K562 (cell line): Measurements from ENCODE around the gene MZB1. TPM values are rescaled to one million over a fixed set of nuclear protein-coding genes. Genes with fewer than 3 reads are reported as not detected.

Experiments
- ASH1L ChIP-seq: fragments of 450-650 bp; IDR thresholded peaks from 2 replicates; pipeline ENCODE4 v1.6.1; 2018; ENCODE audit warnings: borderline replicate concordance, mild to moderate bottlenecking, low read depth; ENCODE audit not compliant: partially characterized antibody
- BCL6 ChIP-seq: fragments of 250-450 bp; sonication (Bioruptor Pico); IDR thresholded peaks from 2 replicates; pipeline ENCODE4 v1.4.0; 2020
- BDP1 ChIP-seq: IDR thresholded peaks from 3 replicates; pipeline ENCODE4 v1.6.1; 2011; ENCODE audit not compliant: insufficient read length, insufficient read depth
- BRCA1 ChIP-seq, 2 experiments: fragments of 450-650 bp in 1 of 2; sonication (generic) in 1 of 2; formaldehyde crosslinking in 1 of 2; IDR thresholded peaks; 2 replicates each; pipeline versions ENCODE4 v1.5.0 to v1.6.1; 2017 to 2020; ENCODE audit warnings: mild to moderate bottlenecking in 1 of 2, missing genetic modification reagents in 1 of 2
- CHCHD3 ChIP-seq: fragments of 250-450 bp; sonication (Bioruptor Pico); IDR thresholded peaks from 2 replicates; pipeline ENCODE4 v2.1.2; 2022; ENCODE audit warnings: mild to moderate bottlenecking
- E2F3 ChIP-seq: fragments of 250-450 bp; sonication (Bioruptor Pico); IDR thresholded peaks from 2 replicates; pipeline ENCODE4 v1.4.0; 2020; ENCODE audit warnings: mild to moderate bottlenecking
- HDAC3 ChIP-seq: fragments of 450-650 bp; IDR thresholded peaks from 2 replicates; pipeline ENCODE4 v1.6.1; 2018; ENCODE audit warnings: borderline replicate concordance, mild to moderate bottlenecking, moderate library complexity; ENCODE audit not compliant: partially characterized antibody
- ID3 ChIP-seq, 2 experiments: fragments of 250-450 bp in 1 of 2; fragments of 450-650 bp in 1 of 2; sonication (Bioruptor Pico) in 1 of 2; IDR thresholded peaks; 2 replicates each; pipeline versions ENCODE4 v1.6.1 to v1.8.0; 2016 to 2021; ENCODE audit warnings: mild to moderate bottlenecking in 2 of 2, moderate library complexity in 2 of 2, missing compliant biosample characterization in 1 of 2, missing genetic modification characterization in 1 of 2
- JUND ChIP-seq, 2 experiments: IDR thresholded peaks; 2 replicates in 1 of 2; 3 replicates in 1 of 2; pipeline ENCODE4 v1.6.1; 2011; ENCODE audit warnings: borderline replicate concordance in 2 of 2, low read depth in 2 of 2, low read length in 2 of 2, improper control_type of control experiment in 1 of 2, missing biosample characterization in 1 of 2, missing genetic modification characterization in 1 of 2, missing genetic modification reagents in 1 of 2
- LARP7 ChIP-seq: fragments of 450-650 bp; IDR thresholded peaks from 2 replicates; pipeline ENCODE4 v1.6.1; 2016
- RBM34 ChIP-seq: fragments of 200-400 bp; formaldehyde crosslinking; IDR thresholded peaks from 2 replicates; pipeline ENCODE4 v1.6.1; 2018; ENCODE audit warnings: low read length, borderline replicate concordance; ENCODE audit not compliant: insufficient read depth
- TCF7 ChIP-seq: sonication (generic); IDR thresholded peaks from 2 replicates; pipeline ENCODE4 v1.6.1; 2016; ENCODE audit warnings: antibody characterized with exemption, borderline replicate concordance
- polyA plus RNA-seq, 8 experiments: library from polyadenylated mRNA; depleted of rRNA in 4 of 8; stranded (reverse) in 5 of 8; unstranded in 3 of 8; fragments of >200 nt; fragmentation: Nextera tagmentation in 2 of 8; fragmentation: Illumina TruSeq in 1 of 8; extraction: Ambion mirVana in 2 of 8; extraction: Trizol in 1 of 8; gene quantifications; 2 replicates each; pipeline versions ENCODE4 v1.2.1 to v1.2.3, GENCODE V29; 2011 to 2014; ENCODE audit warnings: inconsistent platforms in 1 of 8, missing spikeins in 1 of 8
- total RNA-seq, 7 experiments: library from RNA; depleted of rRNA in 6 of 7; stranded (reverse); fragments of >200 nt in 6 of 7; fragmentation: Illumina TruSeq in 2 of 7; extraction: Trizol in 2 of 7; gene quantifications; 2 replicates each; pipeline versions ENCODE4 v1.2.1 to v1.2.3, GENCODE V29; 2011 to 2021; ENCODE audit warnings: low replicate concordance in 1 of 7
- TF ChIP-seq, protein P1 (sequence below): sonication (generic); formaldehyde crosslinking; IDR thresholded peaks from 2 replicates; pipeline ENCODE4 v1.8.0; 2023; ENCODE audit warnings: missing genetic modification reagents, mild to moderate bottlenecking, borderline replicate concordance
- TF ChIP-seq, protein P2 (sequence below): IDR thresholded peaks from 3 replicates; pipeline ENCODE4 v1.6.1; 2011; ENCODE audit warnings: borderline replicate concordance, mild to moderate bottlenecking; ENCODE audit not compliant: insufficient read length, insufficient read depth
- TF ChIP-seq, protein P3 (sequence below): sonication (generic); formaldehyde crosslinking; IDR thresholded peaks from 2 replicates; pipeline ENCODE4 v1.8.0; 2022; ENCODE audit warnings: missing genetic modification reagents, mild to moderate bottlenecking, borderline replicate concordance

MZB1 gene
- total and polyA plus RNA-seq, 9 of the 15 experiments (the other 6 are each of a cell fraction or from before 2014, with no cell fraction given), result 0.13 to 0.31 TPM; not detected in 7

DNA sequence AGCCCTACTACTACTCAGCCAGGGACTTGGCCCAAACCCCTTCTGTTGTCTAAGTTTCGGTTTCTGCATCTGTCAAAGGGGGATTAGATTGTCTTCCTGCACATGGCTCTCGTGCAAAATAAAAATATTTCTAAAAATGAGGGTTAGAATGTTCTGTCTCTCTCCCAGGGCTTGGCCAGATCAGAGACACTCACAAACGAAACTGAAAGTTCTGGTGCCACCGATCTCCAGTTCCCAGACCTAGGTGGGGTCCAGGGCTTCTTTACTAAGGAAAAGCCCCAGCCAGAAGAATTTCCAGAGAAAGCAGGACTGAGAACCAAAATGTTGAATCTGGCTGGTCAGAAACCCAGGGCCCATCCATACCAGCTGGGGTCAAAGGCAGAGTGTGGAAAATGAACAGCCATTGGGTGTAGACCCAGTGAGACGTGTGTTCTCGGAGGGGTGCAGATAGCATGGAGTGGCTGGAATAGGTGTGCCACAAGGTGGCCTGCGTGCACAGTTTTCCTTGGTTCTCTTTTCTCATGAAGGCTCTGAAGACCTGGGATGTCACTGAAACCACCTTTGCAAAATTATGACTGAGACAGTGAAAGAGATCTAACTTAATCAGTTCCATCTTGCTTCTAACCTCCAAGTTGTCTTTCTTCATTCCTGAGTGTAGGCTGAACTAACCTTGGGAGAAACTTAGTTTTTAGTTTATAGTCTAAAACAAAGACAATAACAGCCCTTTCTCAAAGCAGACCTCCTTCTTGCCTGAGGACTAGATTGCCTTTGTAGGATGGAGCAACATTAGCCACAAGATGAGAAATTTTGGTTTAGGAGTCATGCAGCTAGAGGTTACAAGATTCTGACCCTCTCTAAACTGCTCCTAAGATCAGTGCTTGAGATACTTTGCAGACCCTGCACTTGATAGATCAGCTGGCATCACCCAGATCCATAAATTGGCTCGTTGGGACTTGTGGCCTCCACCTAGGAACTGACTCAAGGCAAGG, 4.4 kb downstream of the MZB1 start (continued):
- TF ChIP-seq, protein P1, sequence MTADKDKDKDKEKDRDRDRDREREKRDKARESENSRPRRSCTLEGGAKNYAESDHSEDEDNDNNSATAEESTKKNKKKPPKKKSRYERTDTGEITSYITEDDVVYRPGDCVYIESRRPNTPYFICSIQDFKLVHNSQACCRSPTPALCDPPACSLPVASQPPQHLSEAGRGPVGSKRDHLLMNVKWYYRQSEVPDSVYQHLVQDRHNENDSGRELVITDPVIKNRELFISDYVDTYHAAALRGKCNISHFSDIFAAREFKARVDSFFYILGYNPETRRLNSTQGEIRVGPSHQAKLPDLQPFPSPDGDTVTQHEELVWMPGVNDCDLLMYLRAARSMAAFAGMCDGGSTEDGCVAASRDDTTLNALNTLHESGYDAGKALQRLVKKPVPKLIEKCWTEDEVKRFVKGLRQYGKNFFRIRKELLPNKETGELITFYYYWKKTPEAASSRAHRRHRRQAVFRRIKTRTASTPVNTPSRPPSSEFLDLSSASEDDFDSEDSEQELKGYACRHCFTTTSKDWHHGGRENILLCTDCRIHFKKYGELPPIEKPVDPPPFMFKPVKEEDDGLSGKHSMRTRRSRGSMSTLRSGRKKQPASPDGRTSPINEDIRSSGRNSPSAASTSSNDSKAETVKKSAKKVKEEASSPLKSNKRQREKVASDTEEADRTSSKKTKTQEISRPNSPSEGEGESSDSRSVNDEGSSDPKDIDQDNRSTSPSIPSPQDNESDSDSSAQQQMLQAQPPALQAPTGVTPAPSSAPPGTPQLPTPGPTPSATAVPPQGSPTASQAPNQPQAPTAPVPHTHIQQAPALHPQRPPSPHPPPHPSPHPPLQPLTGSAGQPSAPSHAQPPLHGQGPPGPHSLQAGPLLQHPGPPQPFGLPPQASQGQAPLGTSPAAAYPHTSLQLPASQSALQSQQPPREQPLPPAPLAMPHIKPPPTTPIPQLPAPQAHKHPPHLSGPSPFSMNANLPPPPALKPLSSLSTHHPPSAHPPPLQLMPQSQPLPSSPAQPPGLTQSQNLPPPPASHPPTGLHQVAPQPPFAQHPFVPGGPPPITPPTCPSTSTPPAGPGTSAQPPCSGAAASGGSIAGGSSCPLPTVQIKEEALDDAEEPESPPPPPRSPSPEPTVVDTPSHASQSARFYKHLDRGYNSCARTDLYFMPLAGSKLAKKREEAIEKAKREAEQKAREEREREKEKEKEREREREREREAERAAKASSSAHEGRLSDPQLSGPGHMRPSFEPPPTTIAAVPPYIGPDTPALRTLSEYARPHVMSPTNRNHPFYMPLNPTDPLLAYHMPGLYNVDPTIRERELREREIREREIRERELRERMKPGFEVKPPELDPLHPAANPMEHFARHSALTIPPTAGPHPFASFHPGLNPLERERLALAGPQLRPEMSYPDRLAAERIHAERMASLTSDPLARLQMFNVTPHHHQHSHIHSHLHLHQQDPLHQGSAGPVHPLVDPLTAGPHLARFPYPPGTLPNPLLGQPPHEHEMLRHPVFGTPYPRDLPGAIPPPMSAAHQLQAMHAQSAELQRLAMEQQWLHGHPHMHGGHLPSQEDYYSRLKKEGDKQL (CRISPR knock-in tag), result no peak
- TF ChIP-seq BCL6 (CRISPR knock-in tag), result no peak
- no peak for TF ChIP-seq BDP1
- no peak for TF ChIP-seq E2F3 (CRISPR knock-in tag)
- 0 out of 2 replicates have a peak, but pooled peaks have one; percentile 18 for TF ChIP-seq JUND (IDR thresholded peaks at IDR 0.05; ENCODE audit: borderline replicate concordance, low read depth, low read length)
- TF ChIP-seq JUND (tag; IDR thresholded peaks at IDR 0.05; ENCODE audit: borderline replicate concordance, low read depth, low read length), result no peak; the same call in 2 of the 3 replicates
- TF ChIP-seq, protein P2, sequence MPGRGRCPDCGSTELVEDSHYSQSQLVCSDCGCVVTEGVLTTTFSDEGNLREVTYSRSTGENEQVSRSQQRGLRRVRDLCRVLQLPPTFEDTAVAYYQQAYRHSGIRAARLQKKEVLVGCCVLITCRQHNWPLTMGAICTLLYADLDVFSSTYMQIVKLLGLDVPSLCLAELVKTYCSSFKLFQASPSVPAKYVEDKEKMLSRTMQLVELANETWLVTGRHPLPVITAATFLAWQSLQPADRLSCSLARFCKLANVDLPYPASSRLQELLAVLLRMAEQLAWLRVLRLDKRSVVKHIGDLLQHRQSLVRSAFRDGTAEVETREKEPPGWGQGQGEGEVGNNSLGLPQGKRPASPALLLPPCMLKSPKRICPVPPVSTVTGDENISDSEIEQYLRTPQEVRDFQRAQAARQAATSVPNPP, result no peak
- TF ChIP-seq, protein P3, sequence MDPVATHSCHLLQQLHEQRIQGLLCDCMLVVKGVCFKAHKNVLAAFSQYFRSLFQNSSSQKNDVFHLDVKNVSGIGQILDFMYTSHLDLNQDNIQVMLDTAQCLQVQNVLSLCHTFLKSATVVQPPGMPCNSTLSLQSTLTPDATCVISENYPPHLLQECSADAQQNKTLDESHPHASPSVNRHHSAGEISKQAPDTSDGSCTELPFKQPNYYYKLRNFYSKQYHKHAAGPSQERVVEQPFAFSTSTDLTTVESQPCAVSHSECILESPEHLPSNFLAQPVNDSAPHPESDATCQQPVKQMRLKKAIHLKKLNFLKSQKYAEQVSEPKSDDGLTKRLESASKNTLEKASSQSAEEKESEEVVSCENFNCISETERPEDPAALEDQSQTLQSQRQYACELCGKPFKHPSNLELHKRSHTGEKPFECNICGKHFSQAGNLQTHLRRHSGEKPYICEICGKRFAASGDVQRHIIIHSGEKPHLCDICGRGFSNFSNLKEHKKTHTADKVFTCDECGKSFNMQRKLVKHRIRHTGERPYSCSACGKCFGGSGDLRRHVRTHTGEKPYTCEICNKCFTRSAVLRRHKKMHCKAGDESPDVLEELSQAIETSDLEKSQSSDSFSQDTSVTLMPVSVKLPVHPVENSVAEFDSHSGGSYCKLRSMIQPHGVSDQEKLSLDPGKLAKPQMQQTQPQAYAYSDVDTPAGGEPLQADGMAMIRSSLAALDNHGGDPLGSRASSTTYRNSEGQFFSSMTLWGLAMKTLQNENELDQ (CRISPR knock-in tag), result no peak
- TF ChIP-seq BRCA1 (IDR thresholded peaks at IDR 0.05), result no peak
- no peak for TF ChIP-seq BRCA1 (CRISPR knock-in tag; IDR thresholded peaks at IDR 0.05)
- TF ChIP-seq ID3 (CRISPR knock-in tag; IDR thresholded peaks at IDR 0.05), result no peak
- TF ChIP-seq ID3 (tag; IDR thresholded peaks at IDR 0.05), result no peak
- TF ChIP-seq ASH1L, result no peak
- no peak for TF ChIP-seq TCF7
- no peak for TF ChIP-seq LARP7
- TF ChIP-seq RBM34, result no peak
- TF ChIP-seq CHCHD3 (CRISPR knock-in tag), result no peak
- no peak for TF ChIP-seq HDAC3
